Bronchial epithelial cell (primary cell): ENCODE measurements around the gene RNU6-8. TPM values are rescaled to one million over a fixed set of nuclear protein-coding genes. Genes with fewer than 3 reads are reported as not detected.

Experiments
- DNase-seq: peaks from one replicate; pipeline ENCODE4 v3.0.0-alpha.2; 2010; ENCODE audit warnings: low read depth
- FAIRE-seq: peaks from 2 replicates; lab custom pipeline; 2011; peaks lifted over from hg19 to GRCh38; lab: Jason Lieb, UNC
- H3K27me3 ChIP-seq: 2 replicates; pipeline ENCODE4 v1.5.1; 2011; ENCODE audit warnings: low read length; ENCODE audit not compliant: control insufficient read depth, insufficient read depth
- H3K36me3 ChIP-seq: 2 replicates; pipeline ENCODE4 v1.5.1; 2011; ENCODE audit warnings: low read length; ENCODE audit not compliant: control insufficient read depth, insufficient read depth
- H3K4me3 ChIP-seq: 2 replicates; pipeline ENCODE4 v1.5.1; 2011; ENCODE audit warnings: mild to moderate bottlenecking, low read depth, low read length, control low read depth
- CTCF ChIP-seq: IDR thresholded peaks from 2 replicates; pipeline ENCODE4 v1.5.1; 2011; ENCODE audit warnings: mild to moderate bottlenecking, moderate library complexity, low read length, control low read depth, inconsistent platforms; ENCODE audit not compliant: insufficient read depth, severe bottlenecking
- total RNA-seq: library from RNA; depleted of rRNA; stranded (reverse); fragments of >200 nt; gene quantifications from 2 replicates; pipeline ENCODE4 v1.2.1, GENCODE V29; 2014

Gene RNU6-8
- total RNA-seq, 1 donor from 2014 or later = not detected

- no peak overlapping the region for H3K4me3 ChIP-seq
- no peaks in the 10 kb centered on the region for H3K36me3 ChIP-seq
- DNase-seq (no peak), FAIRE-seq (no peak)
- no peak for TF ChIP-seq CTCF
- no peaks in the 10 kb centered on the region for H3K27me3 ChIP-seq
Observed at GRCh38 chr14:32169191-32169590, 33.9 kb downstream of the RNU6-8 start.

GRCh38 chr14:32167907-32168306, 35.2 kb downstream of the RNU6-8 start:
- FAIRE-seq = no peak
- DNase-seq = peak; percentile 63
- Histone ChIP-seq H3K27me3 (no peaks in the 10 kb centered on the region), H3K4me3 (no peak overlapping the region), H3K36me3 (no peaks in the 10 kb centered on the region)
- no peak for TF ChIP-seq CTCF

GRCh38 chr14:32166924-32167323, 36.1 kb downstream of the RNU6-8 start:
- no peak for FAIRE-seq
- DNase-seq = no peak
- H3K36me3 ChIP-seq = no peaks in the 10 kb centered on the region
- H3K4me3 ChIP-seq = no peak overlapping the region
- no peaks in the 10 kb centered on the region for H3K27me3 ChIP-seq
- TF ChIP-seq CTCF = no peak

- Histone ChIP-seq H3K27me3 (no peaks in the 10 kb centered on the region), H3K4me3 (no peak overlapping the region), H3K36me3 (no peaks in the 10 kb centered on the region)
- no peak for TF ChIP-seq CTCF
- DNase-seq (no peak), FAIRE-seq (no peak)
Observed at GRCh38 chr14:32166029-32166428, 37.0 kb downstream of the RNU6-8 start.

Other genes starting within 250 kb of the RNU6-8 start
- gene ARHGAP5, start 126.0 kb downstream of the RNU6-8 start, total RNA-seq = 139 and 150 TPM in 2 replicates
- gene RNU6-7, start 1.2 kb downstream of the RNU6-8 start, total RNA-seq = not detected in 2 replicates
- 4.2 and 10.6 TPM in 2 replicates for gene AKAP6, start 126.0 kb upstream of the RNU6-8 start, total RNA-seq